Natural killer cell (primary cell): ENCODE data around the gene VPS13D. TPM values are rescaled to one million over a fixed set of nuclear protein-coding genes. Genes with fewer than 3 reads are reported as not detected.
A peak's percentile ranks its signal among the peaks of the same experiment; 100 is the strongest.

Experiments used
- ATAC-seq, 3 donors: fragments of 150-1000 bp in 2 of 3; fragments of 200-7000 bp in 1 of 3; cut with Tn5 transposase; 1 replicate in 1 of 3; 2 replicates in 2 of 3; pipeline ENCODE4 v1.10.0; 2021; ENCODE audit warnings: mild to moderate bottlenecking in 2 of 3, moderate library complexity in 2 of 3
- DNase-seq, 2 donors: peaks; one replicate each; pipeline versions ENCODE4 v3.0.0 to v3.0.0-alpha.2; 2013 to 2021; ENCODE audit warnings: mixed read lengths in 1 of 2
- H3K27ac ChIP-seq: one replicate; pipeline ENCODE4 v1.5.1; 2013; ENCODE audit warnings: mild to moderate bottlenecking, low read length
- H3K27me3 ChIP-seq: one replicate; pipeline ENCODE4 v1.6.1; 2013; ENCODE audit warnings: low read length; ENCODE audit not compliant: control insufficient read depth, insufficient read depth
- H3K36me3 ChIP-seq: one replicate; pipeline ENCODE4 v1.6.1; 2013; ENCODE audit warnings: low read length; ENCODE audit not compliant: control insufficient read depth, insufficient read depth
- H3K4me1 ChIP-seq: one replicate; pipeline ENCODE4 v1.6.1; 2013; ENCODE audit warnings: low read length; ENCODE audit not compliant: control insufficient read depth, insufficient read depth
- H3K4me3 ChIP-seq: one replicate; pipeline ENCODE4 v1.5.1; 2013; ENCODE audit warnings: low read length
- H3K9me3 ChIP-seq: one replicate; pipeline ENCODE4 v1.6.1; 2013; ENCODE audit warnings: low read length; ENCODE audit not compliant: control insufficient read depth, insufficient read depth
- H3K27ac Mint-ChIP-seq, 2 donors: one replicate each; pipeline ENCODE4 v1.8.0; 2022; ENCODE audit warnings: mild to moderate bottlenecking in 2 of 2, mixed read lengths in 2 of 2, moderate library complexity in 1 of 2
- H3K27me3 Mint-ChIP-seq, 2 donors: one replicate each; pipeline ENCODE4 v1.8.0; 2022; ENCODE audit warnings: low read depth in 2 of 2, mixed read lengths in 2 of 2
- H3K36me3 Mint-ChIP-seq: one replicate; pipeline ENCODE4 v1.8.0; 2022; ENCODE audit warnings: mixed read lengths
- H3K4me1 Mint-ChIP-seq, 2 donors: one replicate each; pipeline ENCODE4 v1.8.0; 2022; ENCODE audit warnings: mixed read lengths in 2 of 2
- H3K4me3 Mint-ChIP-seq: one replicate; pipeline ENCODE4 v1.8.0; 2022; ENCODE audit warnings: mild to moderate bottlenecking, moderate library complexity, mixed read lengths
- H3K9me3 Mint-ChIP-seq, 2 donors: one replicate each; pipeline ENCODE4 v1.8.0; 2022; ENCODE audit warnings: mixed read lengths in 2 of 2
- CTCF ChIP-seq: fragments of 200-600 bp; IDR thresholded peaks from one replicate; pipeline ENCODE4 v1.8.0; 2022; ENCODE audit warnings: antibody characterized with exemption
- WGBS: methylation state at CpG from one replicate; pipeline ENCODE4 v1.1.7; 2013; ENCODE audit warnings: missing lambda C conversion rate; ENCODE audit not compliant: insufficient coverage; 5-methylcytosine and 5-hydroxymethylcytosine counted together
- intact Hi-C: fragments of 100-400 bp; cut with micrococcal nuclease; formaldehyde crosslinking; loops from one replicate; pipeline ENCODE4 v1.14.2; 2022
- total RNA-seq, 4 donors: library from RNA; stranded (reverse); fragments of 120-200 nt in 1 of 4; gene quantifications; one replicate each; pipeline versions ENCODE4 v1.2.3 to v1.2.4, GENCODE V29; 2013 to 2022

Gene VPS13D
- total RNA-seq, 3 donors from 2014 or later (not counting 1 experiment from before 2014, with no cell fraction given): 66.3 to 94.0 (median 81.7) TPM

- H3K4me3 Mint-ChIP-seq: peak overlapping the region; percentile 88
- H3K36me3 ChIP-seq: no peaks in the 10 kb centered on the region
- H3K27me3 Mint-ChIP-seq: no peaks in the 10 kb centered on the region
- peak in 1 of 3 donors; percentile 17 for ATAC-seq
- TF ChIP-seq CTCF: no peak
- no peaks in the 10 kb centered on the region for H3K9me3 Mint-ChIP-seq
- peaks cover 78% of the 10 kb centered on the region for H3K4me1 ChIP-seq
- 72% methylated on average over 10 of the region's 11 CpGs for WGBS
- peaks cover 90% of the 10 kb centered on the region in 2 donors for H3K4me1 Mint-ChIP-seq
- intact Hi-C loops: loop anchor here (2.0 to 5.0 kb wide), 3 partner anchors 25 to 129 kb away; no protein-coding TSS in a partner anchor
- H3K27me3 ChIP-seq: no peaks in the 10 kb centered on the region
- peak overlapping the region; percentile 77 for H3K27ac ChIP-seq
- H3K27ac Mint-ChIP-seq: peak overlapping the region; percentile 96 to 98
- H3K4me3 ChIP-seq: no peak overlapping the region
- no peaks in the 10 kb centered on the region for H3K9me3 ChIP-seq
- DNase-seq: no peak
- H3K36me3 Mint-ChIP-seq: peaks cover 6% of the 10 kb centered on the region
Measured at GRCh38 chr1:12473596-12474362, 243.9 kb downstream of the VPS13D start.

- H3K9me3 ChIP-seq: no peaks in the 10 kb centered on the region
- Mint-ChIP-seq H3K4me1 (peaks cover 94 to 95% of the 10 kb centered on the region in 2 donors), H3K27me3 (no peaks in the 10 kb centered on the region), H3K27ac (peak overlapping the region; percentile 96 to 98), H3K9me3 (no peaks in the 10 kb centered on the region), H3K36me3 (peaks cover 6% of the 10 kb centered on the region), H3K4me3 (no peak overlapping the region)
- 74% methylated on average over 1 of the region's 1 CpG for WGBS
- no peak for TF ChIP-seq CTCF
- DNase-seq (no peak), ATAC-seq (no peak)
- H3K27ac ChIP-seq: peak overlapping the region; percentile 41
- H3K4me3 ChIP-seq: no peak overlapping the region
- peaks cover 77% of the 10 kb centered on the region for H3K4me1 ChIP-seq
- intact Hi-C loops: no loop called here
- H3K27me3 ChIP-seq: no peaks in the 10 kb centered on the region
- H3K36me3 ChIP-seq: no peaks in the 10 kb centered on the region
Measured at GRCh38 chr1:12475101-12475500, 245.3 kb downstream of the VPS13D start.

DNA sequence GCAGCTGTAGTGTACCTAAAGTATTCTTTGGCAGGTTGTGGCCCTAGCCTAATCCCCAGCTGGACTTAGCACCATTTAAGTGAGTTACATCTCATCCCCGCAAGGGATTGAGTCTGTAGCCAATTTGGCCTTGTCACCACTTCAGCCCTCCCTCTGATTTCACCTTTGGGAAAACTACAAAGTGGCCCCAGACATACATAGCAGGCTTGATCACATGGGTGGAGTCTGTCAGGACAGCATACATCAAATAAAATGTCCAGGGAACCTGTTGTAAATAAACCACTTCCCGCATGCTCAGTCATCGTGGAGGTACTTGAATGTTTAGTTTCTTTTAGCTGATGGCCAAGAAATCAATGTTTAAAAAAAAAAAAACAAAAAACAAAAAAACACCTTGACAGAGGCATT is 245.7 kb downstream of the VPS13D start:
- H3K27ac ChIP-seq: peak overlapping the region; percentile 41
- Mint-ChIP-seq H3K27me3 (no peaks in the 10 kb centered on the region), H3K4me1 (peaks cover 94 to 96% of the 10 kb centered on the region in 2 donors), H3K27ac (peak overlapping the region; percentile 96 to 98), H3K9me3 (no peaks in the 10 kb centered on the region), H3K4me3 (peak overlapping the region; percentile 45), H3K36me3 (peaks cover 6% of the 10 kb centered on the region)
- WGBS: 54% methylated on average over 3 of the region's 3 CpGs
- H3K36me3 ChIP-seq: no peaks in the 10 kb centered on the region
- H3K27me3 ChIP-seq: no peaks in the 10 kb centered on the region
- no peak overlapping the region for H3K4me3 ChIP-seq
- H3K9me3 ChIP-seq: no peaks in the 10 kb centered on the region
- intact Hi-C loops: no loop called here
- peaks cover 77% of the 10 kb centered on the region for H3K4me1 ChIP-seq
- TF ChIP-seq CTCF: no peak
- ATAC-seq (peak; percentile 18 to 28 (median 24)), DNase-seq (peak in 1 of 2 donors; percentile 20)
